Psoas muscle (tissue), 8 donors: ENCODE data around the gene WDR87. TPM values are rescaled to one million over a fixed set of nuclear protein-coding genes. Genes with fewer than 3 reads are reported as not detected.
A peak's percentile ranks its signal among the peaks of the same experiment; 100 is the strongest.

ENCODE experiments used
- ATAC-seq, 4 donors: fragments of 200-7000 bp; cut with Tn5 transposase; one replicate each; pipeline ENCODE4 v1.9.1; 2020; ENCODE audit warnings: moderate library complexity in 3 of 4, mild to moderate bottlenecking in 2 of 4
- DNase-seq, 2 donors: peaks; one replicate each; pipeline ENCODE4 v3.0.0-alpha.2; 2020
- H3K27ac ChIP-seq: fragments of 200-600 bp; one replicate; pipeline ENCODE4 v1.8.0; 2022
- H3K27me3 ChIP-seq, 3 donors: fragments of 200-600 bp in 1 of 3; one replicate each; pipeline versions ENCODE4 v1.6.1 to v1.8.0; 2013 to 2022; ENCODE audit warnings: low read length in 2 of 3, mild to moderate bottlenecking in 2 of 3, moderate library complexity in 1 of 3; ENCODE audit not compliant: insufficient read depth in 3 of 3
- H3K36me3 ChIP-seq, 2 donors: fragments of 200-600 bp in 1 of 2; one replicate each; pipeline versions ENCODE4 v1.6.1 to v1.8.0; 2013 to 2022; ENCODE audit warnings: low read depth in 1 of 2, mild to moderate bottlenecking in 1 of 2, moderate library complexity in 1 of 2; ENCODE audit not compliant: insufficient read depth in 1 of 2
- H3K4me1 ChIP-seq: fragments of 200-600 bp; one replicate; pipeline ENCODE4 v1.8.0; 2022
- H3K4me3 ChIP-seq: fragments of 200-600 bp; one replicate; pipeline ENCODE4 v1.8.0; 2022; ENCODE audit warnings: mild to moderate bottlenecking
- H3K9me3 ChIP-seq: fragments of 200-600 bp; one replicate; pipeline ENCODE4 v1.8.0; 2022
- WGBS, 3 donors: extraction: QIAGEN DNeasy Blood & Tissue Kit; methylation state at CpG; one replicate each; pipeline versions ENCODE4 v1.1.6 to v1.1.7; 2013; 5-methylcytosine and 5-hydroxymethylcytosine counted together
- intact Hi-C, 2 donors: fragments of 100-400 bp; cut with DNase I; formaldehyde crosslinking; loops; one replicate each; pipeline versions ENCODE4 v1.11.0 to v1.14.2; 2022
- polyA plus RNA-seq, 3 donors: library from polyadenylated mRNA; stranded (reverse); fragments of 200-250 nt; gene quantifications; one replicate each; pipeline ENCODE4 v1.2.3, GENCODE V29; 2013
- total RNA-seq, 4 donors: library from RNA; stranded (reverse); fragmentation: NEBNext Ultra II Directional in 2 of 4; extraction: Animal tissue kit (Norgen Biotek cat#: 25700) in 2 of 4; gene quantifications; one replicate each; pipeline versions ENCODE4 v1.2.1 to v1.2.4, GENCODE V29; 2021 to 2023
- TF ChIP-seq, protein P1 (sequence below): fragments of 200-600 bp; IDR thresholded peaks from one replicate; pipeline ENCODE4 v1.8.0; 2022; ENCODE audit warnings: antibody characterized with exemption
- donor health status: healthy with polysubstance abuse.
- donor health status: DM: no; HTN: no; CAD: no; lungs with moderate emphysema.
- donor health status: Bipolar disorder and iron deficiency.
- donor health status: healthy.
- donor health status: DM: yes; HTN: yes; CAD: no.
- donor health status: DM: no; HTN: no; CAD: no.
- donor health status: DM: no; HTN: no; CAD: no.
- donor health status: DM: yes; HTN: yes; CAD: no.

WDR87 gene
- total and polyA plus RNA-seq, 7 donors, result under 0.01 TPM; not detected in 6

DNA sequence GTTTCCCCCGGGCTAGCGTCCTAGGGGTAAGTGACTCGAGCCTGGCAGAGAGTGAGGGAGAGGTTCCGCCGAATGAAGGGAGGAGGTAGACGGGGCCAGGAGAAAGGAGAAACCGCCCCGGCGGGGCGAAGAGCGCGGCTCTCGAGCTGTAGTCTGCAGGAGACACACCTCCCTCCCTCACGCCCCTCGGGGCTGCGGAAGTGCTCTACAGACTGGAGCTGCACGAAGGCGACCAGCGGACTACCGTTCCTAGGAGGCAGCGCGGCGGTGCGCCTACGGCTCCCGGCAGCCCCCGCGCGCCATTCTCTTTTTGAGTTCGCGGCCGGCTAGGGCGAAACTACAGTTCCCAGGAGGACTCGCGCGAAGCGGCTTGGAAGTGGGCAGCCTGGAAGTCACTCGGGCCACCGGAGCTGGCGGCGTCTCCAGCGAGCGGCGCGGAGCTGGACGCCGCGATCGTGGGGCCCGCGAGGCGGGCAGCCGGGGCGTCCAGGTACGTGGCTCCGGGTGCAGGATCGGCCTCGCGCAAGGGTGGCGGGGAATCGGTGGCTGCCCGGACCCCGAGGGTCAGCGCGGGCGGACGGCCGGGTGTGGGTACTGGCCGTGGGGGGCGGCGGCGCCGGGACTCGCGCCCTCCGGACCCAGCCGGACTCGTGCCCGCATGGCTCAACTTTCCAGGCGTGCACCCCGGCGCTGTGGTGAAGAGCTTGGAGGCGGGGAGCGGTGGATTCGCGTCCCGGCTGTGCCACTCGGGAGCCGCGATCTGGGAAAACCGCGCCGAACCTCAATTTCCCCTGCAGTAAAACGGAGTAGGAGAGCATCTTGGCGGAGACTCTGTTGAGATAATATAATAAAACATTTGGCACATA, 708 bp upstream of the WDR87 start, which contains the start of gene SIPA1L3:
Gene SIPA1L3, plus strand, starts transcription at position 340 of the 866 bp plus-strand sequence. CDS start 174,358 bp downstream, outside the sequence.
- H3K4me1 ChIP-seq, result peaks cover 18% of the 10 kb centered on the region
- no peaks in the 10 kb centered on the region for H3K36me3 ChIP-seq
- 0 to 1% (median 0%) methylated on average over 57 to 95 of the region's 95 CpGs for WGBS, 3 donors
- TF ChIP-seq, protein P1, sequence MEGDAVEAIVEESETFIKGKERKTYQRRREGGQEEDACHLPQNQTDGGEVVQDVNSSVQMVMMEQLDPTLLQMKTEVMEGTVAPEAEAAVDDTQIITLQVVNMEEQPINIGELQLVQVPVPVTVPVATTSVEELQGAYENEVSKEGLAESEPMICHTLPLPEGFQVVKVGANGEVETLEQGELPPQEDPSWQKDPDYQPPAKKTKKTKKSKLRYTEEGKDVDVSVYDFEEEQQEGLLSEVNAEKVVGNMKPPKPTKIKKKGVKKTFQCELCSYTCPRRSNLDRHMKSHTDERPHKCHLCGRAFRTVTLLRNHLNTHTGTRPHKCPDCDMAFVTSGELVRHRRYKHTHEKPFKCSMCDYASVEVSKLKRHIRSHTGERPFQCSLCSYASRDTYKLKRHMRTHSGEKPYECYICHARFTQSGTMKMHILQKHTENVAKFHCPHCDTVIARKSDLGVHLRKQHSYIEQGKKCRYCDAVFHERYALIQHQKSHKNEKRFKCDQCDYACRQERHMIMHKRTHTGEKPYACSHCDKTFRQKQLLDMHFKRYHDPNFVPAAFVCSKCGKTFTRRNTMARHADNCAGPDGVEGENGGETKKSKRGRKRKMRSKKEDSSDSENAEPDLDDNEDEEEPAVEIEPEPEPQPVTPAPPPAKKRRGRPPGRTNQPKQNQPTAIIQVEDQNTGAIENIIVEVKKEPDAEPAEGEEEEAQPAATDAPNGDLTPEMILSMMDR, result peak; percentile 6
- ATAC-seq (peak; percentile 93 to 99 (median 98)), DNase-seq (peak; percentile 95 to 96)
- H3K27me3 ChIP-seq, result no peaks in the 10 kb centered on the region
- no peaks in the 10 kb centered on the region for H3K9me3 ChIP-seq
- peak within 1 kb of the TSS; percentile 79 for H3K4me3 ChIP-seq
- intact Hi-C loops, result loop anchor here in 1 of 2 donors (5.0 to 10.0 kb wide), 4 partner anchors 95 to 410 kb away; partner anchors contain the start of genes KCNK6 and YIF1B
- H3K27ac ChIP-seq, result peak within 1 kb of the TSS; percentile 76

DNA sequence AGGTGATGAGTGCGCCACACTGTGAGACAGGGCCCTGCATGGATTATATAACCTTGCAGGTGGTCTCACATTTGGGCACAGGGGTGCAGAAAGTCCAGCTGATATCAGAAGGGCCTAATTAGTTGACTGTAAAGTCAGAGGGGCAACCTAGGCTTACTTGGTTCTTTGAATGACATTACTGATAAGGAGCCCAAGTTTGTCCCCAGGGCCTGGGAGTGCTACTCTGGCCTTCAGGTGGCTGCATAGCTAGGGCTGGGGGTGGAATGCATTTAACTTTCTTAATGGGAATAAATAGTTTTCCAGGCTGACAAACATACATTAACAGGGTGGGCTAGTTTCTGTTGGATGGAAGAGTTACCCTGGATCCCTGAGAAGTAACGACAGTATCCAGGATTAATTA, 3.3 kb downstream of the WDR87 start:
- no peak for DNase-seq
- no peaks in the 10 kb centered on the region for H3K27me3 ChIP-seq
- intact Hi-C loops, result loop anchor here (5.0 to 10.0 kb wide), 6 partner anchors 132 to 434 kb away; partner anchors contain the start of gene CATSPERG (in 1 of the 2)

DNA sequence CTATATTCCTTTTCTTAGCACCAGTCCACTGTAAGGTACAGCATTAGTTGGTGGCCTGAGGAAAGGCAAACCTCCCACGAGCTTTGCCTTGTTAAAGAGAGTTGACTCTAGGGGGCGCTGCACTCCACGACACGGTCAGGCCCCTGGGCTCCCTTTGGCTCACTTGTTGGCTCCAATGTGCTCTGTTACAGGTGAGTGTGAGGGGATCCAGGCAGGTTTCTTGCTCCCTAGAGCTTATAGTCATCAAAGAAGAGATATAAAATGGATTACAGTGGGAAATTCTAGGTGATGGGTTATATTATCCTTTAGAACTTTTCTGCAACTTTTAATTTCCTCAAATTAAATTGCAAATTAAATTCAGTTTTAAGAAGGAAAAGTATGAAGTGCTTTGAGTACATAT, 3.7 kb downstream of the WDR87 start:
- Histone ChIP-seq H3K9me3 (no peaks in the 10 kb centered on the region), H3K4me3 (no peak overlapping the region), H3K4me1 (peaks cover 4% of the 10 kb centered on the region), H3K27me3 (no peaks in the 10 kb centered on the region), H3K36me3 (no peaks in the 10 kb centered on the region), H3K27ac (no peak overlapping the region)
- WGBS, 3 donors, result 0 to 1% (median 1%) methylated on average over 4 of the region's 4 CpGs
- peak; percentile 54 to 65 (median 56) for ATAC-seq
- peak; percentile 62 to 82 for DNase-seq
- intact Hi-C loops, result loop anchor here (5.0 to 10.0 kb wide), 6 partner anchors 132 to 435 kb away; partner anchors contain the start of gene CATSPERG (in 1 of the 2)
- TF ChIP-seq, protein P1, result peak; percentile 82

More for the DNA sequence above, 3.3 kb downstream of the WDR87 start:
- Histone ChIP-seq H3K4me3 (no peak overlapping the region), H3K9me3 (no peaks in the 10 kb centered on the region), H3K36me3 (no peaks in the 10 kb centered on the region), H3K27ac (no peak overlapping the region), H3K4me1 (peaks cover 8% of the 10 kb centered on the region)
- WGBS, 3 donors, result 90 to 94% (median 92%) methylated on average over 2 of the region's 2 CpGs
- no peak for ATAC-seq
- TF ChIP-seq, protein P1, result no peak

DNA sequence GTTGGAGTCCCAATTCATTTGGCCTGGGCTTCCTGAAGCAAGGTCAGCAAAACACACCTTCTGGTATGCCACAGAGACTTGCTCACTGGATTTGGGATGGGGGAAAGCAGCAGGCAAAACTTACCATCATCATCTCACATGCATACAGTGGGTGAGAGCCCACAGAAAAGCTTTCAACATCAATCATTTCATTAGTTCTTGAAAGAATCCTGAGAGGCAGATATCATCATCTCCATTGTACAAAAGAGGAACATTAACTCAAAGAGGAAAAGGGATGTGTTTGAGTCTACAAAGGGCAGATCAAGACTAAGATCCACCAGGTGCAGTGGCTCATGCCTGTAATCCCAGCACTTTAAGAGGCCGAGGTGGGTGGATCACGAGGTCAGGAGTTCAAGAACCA, 6.4 kb downstream of the WDR87 start:
- 72 to 74% (median 74%) methylated on average over 2 of the region's 2 CpGs for WGBS, 3 donors
- intact Hi-C loops, result loop anchor here (2.0 to 10.0 kb wide), 7 partner anchors 135 to 437 kb away; partner anchors contain the start of gene CATSPERG (in 1 of the 2)
- Histone ChIP-seq H3K27ac (no peak overlapping the region), H3K9me3 (no peaks in the 10 kb centered on the region), H3K4me3 (no peak overlapping the region), H3K4me1 (no peaks in the 10 kb centered on the region), H3K36me3 (no peaks in the 10 kb centered on the region), H3K27me3 (no peaks in the 10 kb centered on the region)
- ATAC-seq (no peak), DNase-seq (no peak)
- TF ChIP-seq, protein P1, result no peak
